ENCODE results near the gene PPP4R3B.
"Not testable (repeated sequence)": the region's sequence is repeated elsewhere in the genome, so short reads cannot be mapped to it uniquely, and the experiment has no call there.

PPP4R3B gene

DNA sequence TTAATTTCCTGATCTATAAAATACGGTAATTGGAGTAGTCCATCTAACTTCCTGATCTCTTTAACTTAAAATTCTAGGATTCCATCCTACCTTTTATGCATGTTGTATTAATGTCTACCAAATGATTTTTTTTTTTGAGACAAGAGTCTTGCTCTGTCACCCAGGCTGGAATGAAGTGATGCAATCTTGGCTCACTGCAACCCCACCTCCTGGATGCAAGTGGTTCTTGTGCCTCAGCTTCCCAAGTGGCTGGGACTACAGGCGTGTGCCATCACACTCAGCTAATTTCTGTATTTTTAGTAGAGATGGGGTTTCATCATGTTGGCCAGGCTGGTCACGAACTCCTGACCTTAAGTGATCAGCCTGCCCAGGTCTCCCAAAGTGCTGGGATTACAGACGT is 50.1 kb downstream of the PPP4R3B start:
- no peak overlapping the region for H3K9ac ChIP-seq (ENCODE audit: low read length in 5 of 5)
- H3K4me1 ChIP-seq (ENCODE audit: control insufficient read depth in 5 of 5, insufficient read depth in 5 of 5, low read length in 5 of 5), result no peaks in the 10 kb centered on the region
- H3K36me3 ChIP-seq (ENCODE audit: control insufficient read depth in 5 of 5, insufficient read depth in 5 of 5, low read length in 5 of 5), result peaks cover 32 to 62% (median 41%) of the 10 kb centered on the region in 5 donors
- H3K27me3 ChIP-seq (ENCODE audit: control insufficient read depth in 5 of 5, insufficient read depth in 4 of 5, low read length in 5 of 5), result no peaks in the 10 kb centered on the region
- no peaks in the 10 kb centered on the region for H3K9me3 ChIP-seq (ENCODE audit: control insufficient read depth in 5 of 5, low read length in 5 of 5)
- no peak overlapping the region for H3K27ac ChIP-seq (ENCODE audit: low read depth, low read length)
- H3K4me3 ChIP-seq (ENCODE audit: low read depth in 1 of 5, low read length in 5 of 5), result no peak overlapping the region

DNA sequence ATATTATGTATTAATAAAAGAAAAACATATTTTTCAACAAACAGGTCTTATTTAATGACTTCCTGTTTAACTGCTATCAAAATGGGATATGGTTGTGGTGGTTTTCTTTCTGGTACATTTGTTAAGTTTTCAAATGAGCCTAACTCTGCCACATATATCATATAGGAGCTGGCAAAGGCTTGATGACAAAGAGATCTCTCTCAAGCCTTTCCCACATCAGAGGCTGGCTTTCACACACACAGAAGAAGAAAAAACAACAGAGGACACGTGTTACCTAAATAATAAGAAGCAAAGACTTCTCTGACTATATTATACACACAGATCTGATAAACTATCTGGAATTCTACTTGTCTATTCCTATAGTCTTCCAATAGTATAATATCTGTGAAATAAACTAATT is 51.8 kb downstream of the PPP4R3B start:
- H3K9me3 ChIP-seq (ENCODE audit: control insufficient read depth in 5 of 5, low read length in 5 of 5), result no peaks in the 10 kb centered on the region
- H3K27ac ChIP-seq (ENCODE audit: low read depth, low read length), result no peak overlapping the region
- no peak overlapping the region for H3K4me3 ChIP-seq (ENCODE audit: low read depth in 1 of 5, low read length in 5 of 5)
- no peaks in the 10 kb centered on the region for H3K4me1 ChIP-seq (ENCODE audit: control insufficient read depth in 5 of 5, insufficient read depth in 5 of 5, low read length in 5 of 5)
- no peaks in the 10 kb centered on the region for H3K27me3 ChIP-seq (ENCODE audit: control insufficient read depth in 5 of 5, insufficient read depth in 4 of 5, low read length in 5 of 5)
- no peak overlapping the region for H3K9ac ChIP-seq (ENCODE audit: low read length in 5 of 5)
- H3K36me3 ChIP-seq (ENCODE audit: control insufficient read depth in 5 of 5, insufficient read depth in 5 of 5, low read length in 5 of 5), result peaks cover 34 to 70% (median 49%) of the 10 kb centered on the region in 5 donors

DNA sequence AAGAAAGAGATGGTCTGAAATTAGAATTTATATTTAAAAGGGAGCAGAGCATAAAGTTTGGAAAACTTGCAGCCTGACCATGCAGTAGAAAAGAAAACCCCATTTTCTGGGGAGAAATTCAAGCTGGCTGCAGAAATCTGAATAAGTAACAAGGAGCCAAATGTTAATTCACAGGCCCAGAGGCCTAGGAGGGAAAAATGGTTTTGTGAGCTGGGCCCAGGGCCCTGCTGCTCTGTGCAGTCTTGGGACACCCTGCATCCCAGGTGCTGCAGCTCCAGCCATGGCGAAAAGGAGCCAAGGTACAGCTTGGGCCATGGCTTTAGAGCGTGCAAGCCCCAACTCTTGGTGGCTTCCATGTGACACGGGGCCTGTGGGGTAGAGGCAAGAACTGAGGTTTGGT is 56.6 kb downstream of the PPP4R3B start:
- peaks cover 0 to 3% (median 0%) of the 10 kb centered on the region in 5 donors for H3K4me1 ChIP-seq (ENCODE audit: control insufficient read depth in 5 of 5, insufficient read depth in 5 of 5, low read length in 5 of 5)
- no peaks in the 10 kb centered on the region for H3K27me3 ChIP-seq (ENCODE audit: control insufficient read depth in 5 of 5, insufficient read depth in 4 of 5, low read length in 5 of 5)
- no peaks in the 10 kb centered on the region for H3K9me3 ChIP-seq (ENCODE audit: control insufficient read depth in 5 of 5, low read length in 5 of 5)
- peaks cover 39 to 81% (median 67%) of the 10 kb centered on the region in 5 donors for H3K36me3 ChIP-seq (ENCODE audit: control insufficient read depth in 5 of 5, insufficient read depth in 5 of 5, low read length in 5 of 5)
- no peak overlapping the region for H3K4me3 ChIP-seq (ENCODE audit: low read depth in 1 of 5, low read length in 5 of 5)
- no peak overlapping the region for H3K9ac ChIP-seq (ENCODE audit: low read length in 5 of 5)
- H3K27ac ChIP-seq (ENCODE audit: low read depth, low read length), result no peak overlapping the region

DNA sequence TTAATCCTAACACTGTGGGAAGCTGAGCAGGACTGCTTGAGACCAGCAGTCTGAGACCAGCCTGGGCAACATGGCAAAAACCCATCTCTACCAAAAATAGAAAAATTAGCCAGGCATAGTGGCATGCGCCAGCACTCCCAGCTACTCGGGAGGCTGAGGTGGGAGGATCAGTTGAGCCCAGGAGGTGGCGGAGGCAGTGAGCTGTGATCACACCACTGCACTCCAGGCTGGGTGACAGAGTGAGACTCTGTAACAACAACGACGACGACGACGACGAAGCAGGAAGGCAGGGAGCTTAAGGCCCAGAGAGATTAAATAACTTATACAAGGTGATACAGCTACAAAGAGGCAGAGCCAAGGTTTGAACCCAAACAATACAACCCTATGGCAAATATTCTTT is 60.6 kb downstream of the PPP4R3B start:
- Histone ChIP-seq H3K27ac (ENCODE audit: low read depth, low read length) (no peak overlapping the region), H3K4me3 (ENCODE audit: low read depth in 1 of 5, low read length in 5 of 5) (no peak overlapping the region), H3K27me3 (ENCODE audit: control insufficient read depth in 5 of 5, insufficient read depth in 4 of 5, low read length in 5 of 5) (no peaks in the 10 kb centered on the region), H3K4me1 (ENCODE audit: control insufficient read depth in 5 of 5, insufficient read depth in 5 of 5, low read length in 5 of 5) (peaks cover 0 to 9% (median 0%) of the 10 kb centered on the region in 5 donors), H3K36me3 (ENCODE audit: control insufficient read depth in 5 of 5, insufficient read depth in 5 of 5, low read length in 5 of 5) (peaks cover 21 to 67% (median 53%) of the 10 kb centered on the region in 5 donors), H3K9ac (ENCODE audit: low read length in 5 of 5) (no peak overlapping the region), H3K9me3 (ENCODE audit: control insufficient read depth in 5 of 5, low read length in 5 of 5) (no peaks in the 10 kb centered on the region)

DNA sequence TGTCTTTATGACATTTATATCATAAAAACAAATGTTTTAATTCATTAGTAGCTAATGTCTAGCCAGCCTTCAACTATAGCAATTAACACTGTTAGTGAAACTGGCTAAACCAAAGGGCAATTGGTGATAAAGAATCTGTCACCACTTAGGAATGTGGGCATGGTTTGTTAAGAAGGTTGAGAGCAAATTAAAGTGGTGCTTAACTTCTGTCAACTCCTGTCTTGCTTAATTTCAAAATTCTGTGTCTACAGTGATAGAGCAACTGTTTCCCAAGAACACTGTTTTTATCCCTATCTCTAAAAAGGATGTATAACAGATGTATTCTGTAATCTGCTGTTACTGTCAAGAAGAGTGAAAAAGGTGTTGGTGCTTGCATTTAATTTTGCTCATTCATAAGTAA is 61.4 kb downstream of the PPP4R3B start:
- Histone ChIP-seq H3K27ac (ENCODE audit: low read depth, low read length) (no peak overlapping the region), H3K4me1 (ENCODE audit: control insufficient read depth in 5 of 5, insufficient read depth in 5 of 5, low read length in 5 of 5) (peaks cover 0 to 9% (median 0%) of the 10 kb centered on the region in 5 donors), H3K9me3 (ENCODE audit: control insufficient read depth in 5 of 5, low read length in 5 of 5) (no peaks in the 10 kb centered on the region), H3K27me3 (ENCODE audit: control insufficient read depth in 5 of 5, insufficient read depth in 4 of 5, low read length in 5 of 5) (no peaks in the 10 kb centered on the region), H3K36me3 (ENCODE audit: control insufficient read depth in 5 of 5, insufficient read depth in 5 of 5, low read length in 5 of 5) (peaks cover 21 to 58% (median 46%) of the 10 kb centered on the region in 5 donors), H3K9ac (ENCODE audit: low read length in 5 of 5) (peak overlapping the region in 1 of 5 donors; percentile 51), H3K4me3 (ENCODE audit: low read depth in 1 of 5, low read length in 5 of 5) (no peak overlapping the region)

DNA sequence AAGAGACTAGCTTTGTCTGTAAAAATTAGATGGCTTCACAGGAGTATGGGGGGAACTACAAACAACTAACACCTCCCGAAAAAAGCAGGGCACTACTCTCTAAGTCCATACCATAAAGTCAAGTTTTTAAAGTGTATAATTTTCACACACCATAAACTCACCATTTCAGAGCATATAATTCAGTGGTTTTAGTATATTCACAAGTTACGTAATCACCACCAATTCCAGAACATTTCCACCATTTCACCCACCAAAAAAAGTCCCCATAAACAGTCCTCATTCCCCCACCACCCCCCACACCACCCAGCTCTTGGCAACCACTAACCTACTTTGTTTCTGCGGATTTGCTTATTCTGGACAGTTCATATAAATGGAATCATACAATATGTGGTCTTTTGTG is 64.1 kb downstream of the PPP4R3B start:
- peaks cover 0 to 9% (median 0%) of the 10 kb centered on the region in 5 donors for H3K4me1 ChIP-seq (ENCODE audit: control insufficient read depth in 5 of 5, insufficient read depth in 5 of 5, low read length in 5 of 5)
- H3K9ac ChIP-seq (ENCODE audit: low read length in 5 of 5), result no peak overlapping the region
- no peaks in the 10 kb centered on the region for H3K9me3 ChIP-seq (ENCODE audit: control insufficient read depth in 5 of 5, low read length in 5 of 5)
- H3K36me3 ChIP-seq (ENCODE audit: control insufficient read depth in 5 of 5, insufficient read depth in 5 of 5, low read length in 5 of 5), result peaks cover 29 to 43% (median 36%) of the 10 kb centered on the region in 5 donors
- no peak overlapping the region for H3K4me3 ChIP-seq (ENCODE audit: low read depth in 1 of 5, low read length in 5 of 5)
- no peak overlapping the region for H3K27ac ChIP-seq (ENCODE audit: low read depth, low read length)
- no peaks in the 10 kb centered on the region for H3K27me3 ChIP-seq (ENCODE audit: control insufficient read depth in 5 of 5, insufficient read depth in 4 of 5, low read length in 5 of 5)

DNA sequence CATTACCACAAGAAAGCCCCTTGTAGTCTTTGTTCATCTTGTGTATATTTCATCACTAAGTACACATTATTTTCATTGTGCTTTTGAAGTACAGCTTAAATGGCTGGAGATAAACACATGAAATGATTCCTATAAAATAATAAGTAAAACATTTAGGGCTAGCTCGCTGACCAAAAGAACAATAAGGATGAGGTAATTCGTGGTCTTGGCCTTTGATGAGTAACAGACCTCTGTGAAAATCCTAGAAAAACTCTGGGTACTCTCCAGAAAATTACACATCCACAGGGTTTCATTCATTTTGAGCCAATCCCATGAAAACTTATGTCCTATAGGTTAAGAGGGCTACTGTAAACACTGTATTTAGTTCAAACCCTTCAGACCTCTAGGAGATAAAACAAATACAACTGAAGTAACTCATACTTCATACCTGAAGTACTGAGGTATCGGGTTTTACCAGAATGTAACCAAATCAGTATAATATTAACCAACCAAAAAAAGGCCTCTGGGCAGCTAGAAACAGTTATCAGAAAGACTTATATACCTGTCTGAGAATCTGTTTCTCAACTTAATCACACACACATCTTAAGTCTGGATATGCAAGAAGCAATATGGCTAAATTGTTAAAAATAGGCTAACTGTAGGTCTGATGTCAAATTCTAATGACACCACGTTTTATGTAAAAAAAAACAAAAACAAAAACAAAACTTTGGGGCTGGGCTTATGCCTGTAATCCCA is 66.9 kb downstream of the PPP4R3B start:
- H3K36me3 ChIP-seq (ENCODE audit: control insufficient read depth in 5 of 5, insufficient read depth in 5 of 5, low read length in 5 of 5), result peaks cover 19 to 38% (median 21%) of the 10 kb centered on the region in 5 donors
- H3K27ac ChIP-seq (ENCODE audit: low read depth, low read length), result no peak overlapping the region
- no peak overlapping the region for H3K4me3 ChIP-seq (ENCODE audit: low read depth in 1 of 5, low read length in 5 of 5)
- H3K9ac ChIP-seq (ENCODE audit: low read length in 5 of 5), result no peak overlapping the region
- no peaks in the 10 kb centered on the region for H3K9me3 ChIP-seq (ENCODE audit: control insufficient read depth in 5 of 5, low read length in 5 of 5)
- H3K4me1 ChIP-seq (ENCODE audit: control insufficient read depth in 5 of 5, insufficient read depth in 5 of 5, low read length in 5 of 5), result peaks cover 0 to 4% (median 0%) of the 10 kb centered on the region in 5 donors
- H3K27me3 ChIP-seq (ENCODE audit: control insufficient read depth in 5 of 5, insufficient read depth in 4 of 5, low read length in 5 of 5), result no peaks in the 10 kb centered on the region

DNA sequence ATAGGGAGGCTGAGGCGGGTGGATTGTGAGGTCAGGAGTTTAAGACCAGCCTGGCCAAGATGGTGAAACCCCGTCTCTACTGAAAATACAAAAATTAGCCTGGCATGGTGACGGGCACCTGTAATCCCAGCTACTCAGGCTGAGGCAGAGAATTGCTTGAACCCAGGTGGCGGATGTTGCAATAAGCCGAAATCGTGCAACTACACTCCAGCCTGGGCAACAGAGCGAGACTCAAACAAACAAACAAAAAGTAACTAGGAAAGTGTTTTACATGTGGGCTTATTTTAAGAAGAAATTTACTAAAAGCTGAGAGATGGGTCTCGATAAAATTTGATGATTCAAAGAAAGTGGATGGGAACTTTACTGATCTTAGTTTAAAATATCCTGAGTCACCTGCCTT is 69.7 kb downstream of the PPP4R3B start:
- H3K4me3 ChIP-seq (ENCODE audit: low read depth in 1 of 5, low read length in 5 of 5); H3K9ac ChIP-seq (ENCODE audit: low read length in 5 of 5); H3K4me1 ChIP-seq (ENCODE audit: control insufficient read depth in 5 of 5, insufficient read depth in 5 of 5, low read length in 5 of 5); H3K27me3 ChIP-seq (ENCODE audit: control insufficient read depth in 5 of 5, insufficient read depth in 4 of 5, low read length in 5 of 5); H3K9me3 ChIP-seq (ENCODE audit: control insufficient read depth in 5 of 5, low read length in 5 of 5); H3K27ac ChIP-seq (ENCODE audit: low read depth, low read length): not testable (repeated sequence)
- peaks cover 25 to 49% (median 33%) of the 10 kb centered on the region in 5 donors for H3K36me3 ChIP-seq (ENCODE audit: control insufficient read depth in 5 of 5, insufficient read depth in 5 of 5, low read length in 5 of 5)

DNA sequence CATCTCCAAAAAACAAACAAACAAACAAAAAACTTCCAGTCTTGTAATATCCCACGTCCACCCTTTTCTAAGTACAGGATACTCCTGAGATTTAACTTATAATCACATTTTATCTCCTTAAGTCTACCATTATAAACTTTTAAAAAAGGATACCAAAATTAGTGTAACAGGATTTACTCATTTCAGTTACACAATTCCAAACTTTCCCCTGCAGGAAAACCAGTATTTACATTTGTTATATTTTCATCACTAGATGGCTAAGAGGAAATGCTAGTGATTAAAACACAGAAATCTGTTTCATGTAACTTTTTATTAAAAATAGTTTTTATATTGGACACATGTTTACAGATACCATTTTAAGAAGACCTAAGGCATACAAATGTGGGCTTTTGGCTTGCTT is 70.4 kb downstream of the PPP4R3B start:
- Histone ChIP-seq H3K4me3 (ENCODE audit: low read depth in 1 of 5, low read length in 5 of 5) (no peak overlapping the region), H3K27me3 (ENCODE audit: control insufficient read depth in 5 of 5, insufficient read depth in 4 of 5, low read length in 5 of 5) (no peaks in the 10 kb centered on the region), H3K27ac (ENCODE audit: low read depth, low read length) (no peak overlapping the region), H3K9me3 (ENCODE audit: control insufficient read depth in 5 of 5, low read length in 5 of 5) (no peaks in the 10 kb centered on the region), H3K36me3 (ENCODE audit: control insufficient read depth in 5 of 5, insufficient read depth in 5 of 5, low read length in 5 of 5) (peaks cover 25 to 54% (median 39%) of the 10 kb centered on the region in 5 donors), H3K9ac (ENCODE audit: low read length in 5 of 5) (no peak overlapping the region), H3K4me1 (ENCODE audit: control insufficient read depth in 5 of 5, insufficient read depth in 5 of 5, low read length in 5 of 5) (no peaks in the 10 kb centered on the region)

DNA sequence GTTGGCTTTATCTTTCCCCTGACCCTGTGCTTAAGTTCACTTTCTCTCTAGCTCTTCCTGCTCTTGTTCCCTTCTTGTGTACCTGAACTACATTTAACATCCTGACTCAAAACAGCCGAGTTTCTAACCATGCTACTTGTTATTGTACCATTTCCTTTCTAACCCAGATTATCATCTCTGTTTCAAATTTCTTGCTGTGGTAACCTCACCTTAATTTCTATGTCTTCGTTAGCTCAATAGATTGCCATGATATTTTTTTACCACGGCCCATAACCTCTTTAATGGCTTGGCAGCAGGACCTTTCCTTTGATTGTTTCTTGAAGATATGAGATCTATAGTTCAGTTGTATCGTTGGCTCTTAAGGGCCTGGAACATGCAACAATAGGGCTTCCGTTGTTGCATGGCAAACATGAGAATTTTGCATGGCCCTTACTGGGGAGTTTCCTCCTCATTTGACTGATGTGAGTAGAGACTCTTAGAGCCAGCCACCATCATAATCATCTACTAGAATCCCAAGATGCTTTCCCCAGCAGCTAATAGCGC is 86.8 kb downstream of the PPP4R3B start:
- Histone ChIP-seq H3K27me3 (ENCODE audit: control insufficient read depth in 5 of 5, insufficient read depth in 4 of 5, low read length in 5 of 5) (no peaks in the 10 kb centered on the region), H3K27ac (ENCODE audit: low read depth, low read length) (no peak overlapping the region), H3K9me3 (ENCODE audit: control insufficient read depth in 5 of 5, low read length in 5 of 5) (no peaks in the 10 kb centered on the region), H3K4me3 (ENCODE audit: low read depth in 1 of 5, low read length in 5 of 5) (no peak overlapping the region), H3K9ac (ENCODE audit: low read length in 5 of 5) (no peak overlapping the region), H3K4me1 (ENCODE audit: control insufficient read depth in 5 of 5, insufficient read depth in 5 of 5, low read length in 5 of 5) (peaks cover 0 to 8% (median 0%) of the 10 kb centered on the region in 5 donors), H3K36me3 (ENCODE audit: control insufficient read depth in 5 of 5, insufficient read depth in 5 of 5, low read length in 5 of 5) (peaks cover 12 to 41% (median 26%) of the 10 kb centered on the region in 5 donors)

All from subcutaneous abdominal adipose tissue (tissue), 5 donors.